ENCODE measurements around the gene SENP2.

- TF ChIP-seq CTCF (IDR thresholded peaks at IDR 0.05) (no peak), POLR2A (IDR thresholded peaks at IDR 0.05) (no peak)
Observed at GRCh38 chr3:185584686-185585085, 1.4 kb upstream of the SENP2 start.
